Measurements from ENCODE around the gene PNPLA5. TPM values are rescaled to one million over a fixed set of nuclear protein-coding genes. Genes with fewer than 3 reads are reported as not detected.

Gene PNPLA5
- total and polyA plus RNA-seq, 4 donors: not detected

- H3K27ac ChIP-seq (ENCODE audit: low read depth in 1 of 2, low read length in 2 of 2): no peak overlapping the region
- H3K27me3 ChIP-seq (ENCODE audit: control insufficient read depth in 4 of 4, insufficient read depth in 4 of 4, low read length in 3 of 4): no peaks in the 10 kb centered on the region
- H3K4me3 ChIP-seq (ENCODE audit: low read depth in 1 of 3, low read length in 3 of 3): no peak overlapping the region
- TF ChIP-seq, protein P1, sequence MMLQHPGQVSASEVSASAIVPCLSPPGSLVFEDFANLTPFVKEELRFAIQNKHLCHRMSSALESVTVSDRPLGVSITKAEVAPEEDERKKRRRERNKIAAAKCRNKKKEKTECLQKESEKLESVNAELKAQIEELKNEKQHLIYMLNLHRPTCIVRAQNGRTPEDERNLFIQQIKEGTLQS (IDR thresholded peaks at IDR 0.05): no peak
- TF ChIP-seq CTCF (IDR thresholded peaks at IDR 0.05; ENCODE audit: low read depth, low read length, missing input control): no peak
- no peak for TF ChIP-seq SP1 (IDR thresholded peaks at IDR 0.05)
- TF ChIP-seq HNF4A (conservative IDR thresholded peaks at IDR 0.05): no peak
- no peak for TF ChIP-seq ZBTB33 (IDR thresholded peaks at IDR 0.05)
- TF ChIP-seq FOXA2 (IDR thresholded peaks at IDR 0.05): no peak
- TF ChIP-seq TAF1 (conservative IDR thresholded peaks at IDR 0.05): no peak
- no peak for TF ChIP-seq RAD21 (IDR thresholded peaks at IDR 0.05)
- no peak for TF ChIP-seq NR2F2 (IDR thresholded peaks at IDR 0.05)
- no peak for TF ChIP-seq MAX (IDR thresholded peaks at IDR 0.05)
- TF ChIP-seq FOXA1 (IDR thresholded peaks at IDR 0.05): no peak
- TF ChIP-seq, protein P2, sequence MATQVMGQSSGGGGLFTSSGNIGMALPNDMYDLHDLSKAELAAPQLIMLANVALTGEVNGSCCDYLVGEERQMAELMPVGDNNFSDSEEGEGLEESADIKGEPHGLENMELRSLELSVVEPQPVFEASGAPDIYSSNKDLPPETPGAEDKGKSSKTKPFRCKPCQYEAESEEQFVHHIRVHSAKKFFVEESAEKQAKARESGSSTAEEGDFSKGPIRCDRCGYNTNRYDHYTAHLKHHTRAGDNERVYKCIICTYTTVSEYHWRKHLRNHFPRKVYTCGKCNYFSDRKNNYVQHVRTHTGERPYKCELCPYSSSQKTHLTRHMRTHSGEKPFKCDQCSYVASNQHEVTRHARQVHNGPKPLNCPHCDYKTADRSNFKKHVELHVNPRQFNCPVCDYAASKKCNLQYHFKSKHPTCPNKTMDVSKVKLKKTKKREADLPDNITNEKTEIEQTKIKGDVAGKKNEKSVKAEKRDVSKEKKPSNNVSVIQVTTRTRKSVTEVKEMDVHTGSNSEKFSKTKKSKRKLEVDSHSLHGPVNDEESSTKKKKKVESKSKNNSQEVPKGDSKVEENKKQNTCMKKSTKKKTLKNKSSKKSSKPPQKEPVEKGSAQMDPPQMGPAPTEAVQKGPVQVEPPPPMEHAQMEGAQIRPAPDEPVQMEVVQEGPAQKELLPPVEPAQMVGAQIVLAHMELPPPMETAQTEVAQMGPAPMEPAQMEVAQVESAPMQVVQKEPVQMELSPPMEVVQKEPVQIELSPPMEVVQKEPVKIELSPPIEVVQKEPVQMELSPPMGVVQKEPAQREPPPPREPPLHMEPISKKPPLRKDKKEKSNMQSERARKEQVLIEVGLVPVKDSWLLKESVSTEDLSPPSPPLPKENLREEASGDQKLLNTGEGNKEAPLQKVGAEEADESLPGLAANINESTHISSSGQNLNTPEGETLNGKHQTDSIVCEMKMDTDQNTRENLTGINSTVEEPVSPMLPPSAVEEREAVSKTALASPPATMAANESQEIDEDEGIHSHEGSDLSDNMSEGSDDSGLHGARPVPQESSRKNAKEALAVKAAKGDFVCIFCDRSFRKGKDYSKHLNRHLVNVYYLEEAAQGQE (IDR thresholded peaks at IDR 0.05): no peak
- whole genome bisulfite sequencing: 64% methylated on average over 8 of the region's 8 CpGs
- DNase-seq (ENCODE audit: low spot score): no peak
- H3K9ac ChIP-seq (ENCODE audit: low read depth in 1 of 2, low read length in 2 of 2): no peak overlapping the region
- no peaks in the 10 kb centered on the region for H3K4me1 ChIP-seq (ENCODE audit: control insufficient read depth in 4 of 4, insufficient read depth in 4 of 4, low read length in 3 of 4)
- no peaks in the 10 kb centered on the region for H3K36me3 ChIP-seq (ENCODE audit: control insufficient read depth in 4 of 4, insufficient read depth in 3 of 4, low read depth in 1 of 4, low read length in 3 of 4)
- H3K9me3 ChIP-seq (ENCODE audit: control insufficient read depth in 4 of 4, low read length in 3 of 4): no peaks in the 10 kb centered on the region
Observed at GRCh38 chr22:43839781-43840180, 52.0 kb downstream of the PNPLA5 start.

DNA sequence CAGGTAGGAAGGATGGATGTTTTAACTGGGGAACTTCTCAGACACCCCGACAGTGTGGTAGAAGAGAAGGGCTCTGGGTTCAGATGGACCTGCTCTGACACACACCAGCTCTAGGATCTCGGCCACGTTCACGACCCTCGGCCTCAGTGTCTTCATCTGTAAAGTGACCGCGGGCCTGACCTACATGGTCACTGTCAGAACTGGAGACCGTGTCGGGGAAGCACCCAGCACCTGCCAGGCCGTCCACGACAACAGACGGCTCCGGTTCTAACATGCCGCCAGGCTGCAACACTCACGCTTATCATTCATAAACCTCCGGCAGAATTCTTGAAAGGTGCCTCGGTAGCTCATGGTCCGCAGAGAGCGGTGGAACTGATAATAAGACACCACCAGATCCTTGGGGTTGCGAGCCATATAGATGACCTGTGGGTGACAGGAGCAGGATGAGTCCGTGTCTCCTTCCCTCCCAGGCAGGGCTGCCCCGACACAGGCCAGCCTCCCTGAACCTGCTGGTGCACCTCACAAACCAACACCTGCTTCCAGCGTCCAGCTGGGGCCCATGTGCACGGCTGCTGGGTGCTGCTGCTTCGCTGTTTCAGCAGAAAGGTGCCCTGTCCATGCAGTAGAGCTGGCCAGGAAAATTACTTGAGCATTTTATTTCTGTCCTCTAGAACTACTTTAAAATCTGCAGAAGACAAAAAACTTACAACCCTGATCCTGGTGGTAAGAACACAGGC lies 53.1 kb downstream of the PNPLA5 start:
- no peaks in the 10 kb centered on the region for H3K27me3 ChIP-seq (ENCODE audit: control insufficient read depth in 4 of 4, insufficient read depth in 4 of 4, low read length in 3 of 4)
- DNase-seq (ENCODE audit: low spot score): no peak
- no peak overlapping the region for H3K9ac ChIP-seq (ENCODE audit: low read depth in 1 of 2, low read length in 2 of 2)
- H3K9me3 ChIP-seq (ENCODE audit: control insufficient read depth in 4 of 4, low read length in 3 of 4): no peaks in the 10 kb centered on the region
- no peak overlapping the region for H3K27ac ChIP-seq (ENCODE audit: low read depth in 1 of 2, low read length in 2 of 2)
- no peak overlapping the region for H3K4me3 ChIP-seq (ENCODE audit: low read depth in 1 of 3, low read length in 3 of 3)
- 94% methylated on average over 25 of the region's 25 CpGs for WGBS
- H3K36me3 ChIP-seq (ENCODE audit: control insufficient read depth in 4 of 4, insufficient read depth in 3 of 4, low read depth in 1 of 4, low read length in 3 of 4): no peaks in the 10 kb centered on the region
- no peaks in the 10 kb centered on the region for H3K4me1 ChIP-seq (ENCODE audit: control insufficient read depth in 4 of 4, insufficient read depth in 4 of 4, low read length in 3 of 4)
- TF ChIP-seq ZBTB33 (IDR thresholded peaks at IDR 0.05): no peak
- TF ChIP-seq JUND (IDR thresholded peaks at IDR 0.05): no peak
- no peak for TF ChIP-seq NR2F2 (IDR thresholded peaks at IDR 0.05)
- TF ChIP-seq TAF1 (conservative IDR thresholded peaks at IDR 0.05): no peak
- no peak for TF ChIP-seq HNF4G (IDR thresholded peaks at IDR 0.05)
- TF ChIP-seq RXRA (IDR thresholded peaks at IDR 0.05): no peak
- TF ChIP-seq, protein P1 (IDR thresholded peaks at IDR 0.05): no peak
- no peak for TF ChIP-seq MAX (IDR thresholded peaks at IDR 0.05)
- no peak for TF ChIP-seq YY1 (IDR thresholded peaks at IDR 0.05)
- no peak for TF ChIP-seq GABPA (IDR thresholded peaks at IDR 0.05 in 1 of 2, conservative IDR thresholded peaks at IDR 0.05 in 1 of 2)
- TF ChIP-seq FOXA2 (IDR thresholded peaks at IDR 0.05): no peak
- TF ChIP-seq FOXA1 (IDR thresholded peaks at IDR 0.05): no peak
- no peak for TF ChIP-seq CTCF (IDR thresholded peaks at IDR 0.05; ENCODE audit: low read depth, low read length, missing input control)
- TF ChIP-seq RAD21 (IDR thresholded peaks at IDR 0.05): no peak

Data from liver (tissue), 9 donors.